Keratinocyte (primary cell): ENCODE data around the gene ATPAF2.

ENCODE experiments used
- CTCF ChIP-seq, 3 experiments: IDR thresholded peaks in 1 of 3; conservative IDR thresholded peaks in 1 of 3; optimal IDR thresholded peaks in 1 of 3; 2 replicates in 2 of 3; 3 replicates in 1 of 3; pipeline versions ENCODE3 to v1.5.1; 2011; ENCODE audit warnings: low read length in 3 of 3, mild to moderate bottlenecking in 3 of 3, moderate library complexity in 2 of 3, control low read depth in 1 of 3, inconsistent platforms in 1 of 3; ENCODE audit not compliant: insufficient read depth in 2 of 3; ENCODE audit errors: extremely low read depth in 1 of 3
- EZH2 ChIP-seq: IDR thresholded peaks from one replicate; pipeline ENCODE4 v1.6.1; 2012; ENCODE audit warnings: inconsistent platforms, mild to moderate bottlenecking, low read length, moderate library complexity

GRCh38 chr17:18037486-18037885, 1.5 kb downstream of the ATPAF2 start:
- TF ChIP-seq CTCF (optimal IDR thresholded peaks at IDR 0.05 in 1 of 3, IDR thresholded peaks at IDR 0.05 in 1 of 3, conservative IDR thresholded peaks at IDR 0.05 in 1 of 3; ENCODE audit: extremely low read depth in 1 of 3, insufficient read depth in 2 of 3, low read length in 3 of 3) (no peak), EZH2 (no peak)
